GM23338 (cell line): ENCODE results near the gene CRBN. TPM values are rescaled to one million over a fixed set of nuclear protein-coding genes. Genes with fewer than 3 reads are reported as not detected.

Experiments used
- ATAC-seq: fragments of 200-7000 bp; cut with Tn5 transposase; 3 replicates; pipeline ENCODE4 v1.9.1; 2020
- DNase-seq: peaks from one replicate; pipeline ENCODE4 v3.0.0-alpha.2; 2015; ENCODE audit warnings: low spot score
- H2AFZ ChIP-seq: fragments of 200-600 bp; sonication (generic); 2 replicates; pipeline ENCODE4 v1.8.0; 2016; ENCODE audit warnings: antibody characterized with exemption, mild to moderate bottlenecking, moderate library complexity
- H3F3A ChIP-seq: fragments of 200-600 bp; sonication (generic); replicated peaks from 2 replicates; pipeline ENCODE4 v1.8.0; 2017; ENCODE audit warnings: antibody characterized with exemption, mixed run types, low read depth
- H3K27ac ChIP-seq: fragments of 200-600 bp; sonication (generic); 2 replicates; pipeline ENCODE4 v1.6.1; 2016; ENCODE audit warnings: low read depth
- H3K27me3 ChIP-seq: fragments of 200-600 bp; sonication (generic); 2 replicates; pipeline ENCODE4 v1.8.0; 2016; ENCODE audit warnings: mild to moderate bottlenecking, mixed run types, moderate library complexity; ENCODE audit not compliant: insufficient read depth
- H3K36me3 ChIP-seq: fragments of 200-600 bp; sonication (generic); 2 replicates; pipeline ENCODE4 v1.8.0; 2016; ENCODE audit warnings: mild to moderate bottlenecking; ENCODE audit not compliant: insufficient read depth
- H3K4me1 ChIP-seq: fragments of 200-600 bp; sonication (generic); 2 replicates; pipeline ENCODE4 v1.8.0; 2016; ENCODE audit warnings: mild to moderate bottlenecking, moderate library complexity; ENCODE audit not compliant: insufficient read depth
- H3K4me2 ChIP-seq: fragments of 200-600 bp; sonication (generic); 2 replicates; pipeline ENCODE4 v1.7.1; 2017; ENCODE audit warnings: mixed run types
- H3K4me3 ChIP-seq: fragments of 200-600 bp; sonication (generic); 2 replicates; pipeline ENCODE4 v1.6.1; 2016; ENCODE audit warnings: mixed run types
- H3K79me2 ChIP-seq: fragments of 200-600 bp; sonication (generic); replicated peaks from 2 replicates; pipeline ENCODE4 v1.8.0; 2017; ENCODE audit warnings: mild to moderate bottlenecking; ENCODE audit not compliant: insufficient read depth
- H3K9me2 ChIP-seq: fragments of 200-600 bp; sonication (generic); 2 replicates; pipeline ENCODE4 v1.8.0; 2017; ENCODE audit not compliant: insufficient read depth
- H4K20me1 ChIP-seq: fragments of 200-600 bp; sonication (generic); replicated peaks from 2 replicates; pipeline ENCODE4 v1.8.0; 2017; ENCODE audit warnings: mild to moderate bottlenecking; ENCODE audit not compliant: insufficient read depth
- H3K27ac Mint-ChIP-seq: 2 replicates; pipeline ENCODE4 v1.8.0; 2020; ENCODE audit warnings: inconsistent platforms, mild to moderate bottlenecking, moderate library complexity, mixed read lengths
- H3K27me3 Mint-ChIP-seq: 3 replicates; pipeline ENCODE4 v1.8.0; 2022; ENCODE audit warnings: low read depth, mild to moderate bottlenecking, moderate library complexity, mixed read lengths, inconsistent platforms; ENCODE audit not compliant: insufficient read depth, poor library complexity
- H3K36me3 Mint-ChIP-seq: 3 replicates; pipeline ENCODE4 v1.8.0; 2021; ENCODE audit warnings: low read depth, mild to moderate bottlenecking, inconsistent platforms, moderate library complexity, mixed read lengths
- H3K4me1 Mint-ChIP-seq: 3 replicates; pipeline ENCODE4 v1.8.0; 2020; ENCODE audit warnings: mild to moderate bottlenecking, inconsistent platforms, mixed read lengths
- H3K4me3 Mint-ChIP-seq: 3 replicates; pipeline ENCODE4 v1.8.0; 2021; ENCODE audit warnings: moderate library complexity, mild to moderate bottlenecking, inconsistent platforms, mixed read lengths
- H3K9me3 Mint-ChIP-seq: 3 replicates; pipeline ENCODE4 v1.8.0; 2020; ENCODE audit warnings: moderate library complexity, mild to moderate bottlenecking, inconsistent platforms, mixed read lengths
- CREB1 ChIP-seq: fragments of 250-450 bp; sonication (Bioruptor Pico); IDR thresholded peaks from 2 replicates; pipeline ENCODE4 v1.5.0; 2020; ENCODE audit warnings: low read depth, mild to moderate bottlenecking, moderate library complexity
- EZH2 ChIP-seq: fragments of 200-600 bp; sonication (generic); IDR thresholded peaks from one replicate; pipeline ENCODE4 v1.8.0; 2017; ENCODE audit warnings: antibody characterized with exemption, mild to moderate bottlenecking, low read depth; ENCODE audit not compliant: unreplicated experiment
- EZH2phosphoT487 ChIP-seq: fragments of 200-600 bp; sonication (generic); IDR thresholded peaks from one replicate; pipeline ENCODE4 v1.8.1; 2018; ENCODE audit warnings: antibody characterized with exemption; ENCODE audit not compliant: unreplicated experiment
- JUNB ChIP-seq: IDR thresholded peaks from one replicate; pipeline ENCODE4 v1.6.1; 2016; ENCODE audit warnings: antibody characterized with exemption; ENCODE audit not compliant: unreplicated experiment
- NANOG ChIP-seq: IDR thresholded peaks from 2 replicates; pipeline ENCODE4 v1.6.1; 2016; ENCODE audit warnings: antibody characterized with exemption, borderline replicate concordance
- POLR2AphosphoS5 ChIP-seq: IDR thresholded peaks from 2 replicates; pipeline ENCODE4 v1.6.1; 2016; ENCODE audit warnings: antibody characterized with exemption, low read depth
- STAT1 ChIP-seq: IDR thresholded peaks from one replicate; pipeline ENCODE4 v1.6.1; 2016; ENCODE audit warnings: antibody characterized with exemption; ENCODE audit not compliant: unreplicated experiment
- ZNF114 ChIP-seq: fragments of 250-450 bp; sonication (Bioruptor Pico); IDR thresholded peaks from 2 replicates; pipeline ENCODE4 v1.5.0; 2020; ENCODE audit warnings: mild to moderate bottlenecking, moderate library complexity
- ZNF331 ChIP-seq: fragments of 250-450 bp; sonication (Bioruptor Pico); IDR thresholded peaks from 2 replicates; pipeline ENCODE4 v1.5.0; 2020; ENCODE audit warnings: low read depth, mild to moderate bottlenecking, moderate library complexity
- polyA plus RNA-seq: library from polyadenylated mRNA; unstranded; fragments of >200 nt; fragmentation: Nextera tagmentation; extraction: Ambion mirVana; gene quantifications from 2 replicates; pipeline ENCODE4 v1.2.1, GENCODE V29; 2016
- total RNA-seq: library from RNA; depleted of rRNA; stranded (reverse); fragments of >200 nt; shearing (Covaris generic); gene quantifications from 2 replicates; pipeline ENCODE4 v1.2.3, GENCODE V29; 2014
- TF ChIP-seq, protein P1 (sequence below): IDR thresholded peaks from 2 replicates; pipeline ENCODE4 v1.6.1; 2016; ENCODE audit warnings: antibody characterized with exemption
- TF ChIP-seq, protein P2 (sequence below), 2 experiments: fragments of 200-600 bp in 1 of 2; sonication (generic) in 1 of 2; conservative IDR thresholded peaks; 2 replicates each; pipeline versions ENCODE4 v1.5.1 to v1.6.1; 2016 to 2017; ENCODE audit warnings: antibody characterized with exemption in 2 of 2, low read depth in 2 of 2, mild to moderate bottlenecking in 2 of 2, moderate library complexity in 1 of 2
- TF ChIP-seq, protein P3 (sequence below): fragments of 250-450 bp; sonication (Bioruptor Pico); IDR thresholded peaks from 2 replicates; pipeline ENCODE4 v1.5.0; 2020; ENCODE audit warnings: mild to moderate bottlenecking, moderate library complexity
- TF ChIP-seq, protein P4 (sequence below): IDR thresholded peaks from one replicate; pipeline ENCODE4 v1.6.1; 2018; ENCODE audit warnings: antibody characterized with exemption; ENCODE audit not compliant: unreplicated experiment

Gene CRBN
- total and polyA plus RNA-seq, 2 experiments from 2014 or later, result 33.6 to 41.7 TPM

DNA sequence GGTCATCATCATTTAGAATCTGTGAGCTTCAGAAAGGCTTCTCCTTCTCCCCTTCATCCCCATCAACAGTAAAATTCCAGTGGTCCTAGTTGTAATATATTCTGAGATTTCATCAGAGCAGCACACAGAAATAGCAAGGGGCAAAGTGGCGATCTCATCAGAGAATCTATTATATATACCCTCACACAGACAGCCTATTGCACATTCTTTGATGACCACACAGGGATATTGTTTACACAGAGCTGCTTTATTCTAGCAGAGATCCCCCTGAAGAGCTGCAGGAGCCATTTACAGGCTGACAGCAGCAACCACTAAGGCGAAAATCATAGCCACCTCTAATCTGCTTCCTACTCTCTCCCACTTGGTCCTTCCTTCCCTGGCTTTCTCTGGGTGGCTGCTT is 42.0 kb upstream of the CRBN start:
- H3K4me3 ChIP-seq, result no peak overlapping the region
- H3K79me2 ChIP-seq, result no peaks in the 10 kb centered on the region
- H2AFZ ChIP-seq, result no peak overlapping the region
- Mint-ChIP-seq H3K27me3 (peaks cover 6% of the 10 kb centered on the region), H3K9me3 (peaks cover 98% of the 10 kb centered on the region), H3K27ac (no peak overlapping the region), H3K36me3 (peaks cover 16% of the 10 kb centered on the region; the same call in 1 of the 3 replicates), H3K4me1 (no peaks in the 10 kb centered on the region), H3K4me3 (no peak overlapping the region)
- H3K27ac ChIP-seq, result no peak overlapping the region
- no peaks in the 10 kb centered on the region for H3F3A ChIP-seq
- TF ChIP-seq, protein P1, sequence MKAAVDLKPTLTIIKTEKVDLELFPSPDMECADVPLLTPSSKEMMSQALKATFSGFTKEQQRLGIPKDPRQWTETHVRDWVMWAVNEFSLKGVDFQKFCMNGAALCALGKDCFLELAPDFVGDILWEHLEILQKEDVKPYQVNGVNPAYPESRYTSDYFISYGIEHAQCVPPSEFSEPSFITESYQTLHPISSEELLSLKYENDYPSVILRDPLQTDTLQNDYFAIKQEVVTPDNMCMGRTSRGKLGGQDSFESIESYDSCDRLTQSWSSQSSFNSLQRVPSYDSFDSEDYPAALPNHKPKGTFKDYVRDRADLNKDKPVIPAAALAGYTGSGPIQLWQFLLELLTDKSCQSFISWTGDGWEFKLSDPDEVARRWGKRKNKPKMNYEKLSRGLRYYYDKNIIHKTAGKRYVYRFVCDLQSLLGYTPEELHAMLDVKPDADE, result no peak
- TF ChIP-seq, protein P2, sequence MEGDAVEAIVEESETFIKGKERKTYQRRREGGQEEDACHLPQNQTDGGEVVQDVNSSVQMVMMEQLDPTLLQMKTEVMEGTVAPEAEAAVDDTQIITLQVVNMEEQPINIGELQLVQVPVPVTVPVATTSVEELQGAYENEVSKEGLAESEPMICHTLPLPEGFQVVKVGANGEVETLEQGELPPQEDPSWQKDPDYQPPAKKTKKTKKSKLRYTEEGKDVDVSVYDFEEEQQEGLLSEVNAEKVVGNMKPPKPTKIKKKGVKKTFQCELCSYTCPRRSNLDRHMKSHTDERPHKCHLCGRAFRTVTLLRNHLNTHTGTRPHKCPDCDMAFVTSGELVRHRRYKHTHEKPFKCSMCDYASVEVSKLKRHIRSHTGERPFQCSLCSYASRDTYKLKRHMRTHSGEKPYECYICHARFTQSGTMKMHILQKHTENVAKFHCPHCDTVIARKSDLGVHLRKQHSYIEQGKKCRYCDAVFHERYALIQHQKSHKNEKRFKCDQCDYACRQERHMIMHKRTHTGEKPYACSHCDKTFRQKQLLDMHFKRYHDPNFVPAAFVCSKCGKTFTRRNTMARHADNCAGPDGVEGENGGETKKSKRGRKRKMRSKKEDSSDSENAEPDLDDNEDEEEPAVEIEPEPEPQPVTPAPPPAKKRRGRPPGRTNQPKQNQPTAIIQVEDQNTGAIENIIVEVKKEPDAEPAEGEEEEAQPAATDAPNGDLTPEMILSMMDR (conservative IDR thresholded peaks at IDR 0.05; ENCODE audit: low read depth in 2 of 2), result no peak
- TF ChIP-seq, protein P3, sequence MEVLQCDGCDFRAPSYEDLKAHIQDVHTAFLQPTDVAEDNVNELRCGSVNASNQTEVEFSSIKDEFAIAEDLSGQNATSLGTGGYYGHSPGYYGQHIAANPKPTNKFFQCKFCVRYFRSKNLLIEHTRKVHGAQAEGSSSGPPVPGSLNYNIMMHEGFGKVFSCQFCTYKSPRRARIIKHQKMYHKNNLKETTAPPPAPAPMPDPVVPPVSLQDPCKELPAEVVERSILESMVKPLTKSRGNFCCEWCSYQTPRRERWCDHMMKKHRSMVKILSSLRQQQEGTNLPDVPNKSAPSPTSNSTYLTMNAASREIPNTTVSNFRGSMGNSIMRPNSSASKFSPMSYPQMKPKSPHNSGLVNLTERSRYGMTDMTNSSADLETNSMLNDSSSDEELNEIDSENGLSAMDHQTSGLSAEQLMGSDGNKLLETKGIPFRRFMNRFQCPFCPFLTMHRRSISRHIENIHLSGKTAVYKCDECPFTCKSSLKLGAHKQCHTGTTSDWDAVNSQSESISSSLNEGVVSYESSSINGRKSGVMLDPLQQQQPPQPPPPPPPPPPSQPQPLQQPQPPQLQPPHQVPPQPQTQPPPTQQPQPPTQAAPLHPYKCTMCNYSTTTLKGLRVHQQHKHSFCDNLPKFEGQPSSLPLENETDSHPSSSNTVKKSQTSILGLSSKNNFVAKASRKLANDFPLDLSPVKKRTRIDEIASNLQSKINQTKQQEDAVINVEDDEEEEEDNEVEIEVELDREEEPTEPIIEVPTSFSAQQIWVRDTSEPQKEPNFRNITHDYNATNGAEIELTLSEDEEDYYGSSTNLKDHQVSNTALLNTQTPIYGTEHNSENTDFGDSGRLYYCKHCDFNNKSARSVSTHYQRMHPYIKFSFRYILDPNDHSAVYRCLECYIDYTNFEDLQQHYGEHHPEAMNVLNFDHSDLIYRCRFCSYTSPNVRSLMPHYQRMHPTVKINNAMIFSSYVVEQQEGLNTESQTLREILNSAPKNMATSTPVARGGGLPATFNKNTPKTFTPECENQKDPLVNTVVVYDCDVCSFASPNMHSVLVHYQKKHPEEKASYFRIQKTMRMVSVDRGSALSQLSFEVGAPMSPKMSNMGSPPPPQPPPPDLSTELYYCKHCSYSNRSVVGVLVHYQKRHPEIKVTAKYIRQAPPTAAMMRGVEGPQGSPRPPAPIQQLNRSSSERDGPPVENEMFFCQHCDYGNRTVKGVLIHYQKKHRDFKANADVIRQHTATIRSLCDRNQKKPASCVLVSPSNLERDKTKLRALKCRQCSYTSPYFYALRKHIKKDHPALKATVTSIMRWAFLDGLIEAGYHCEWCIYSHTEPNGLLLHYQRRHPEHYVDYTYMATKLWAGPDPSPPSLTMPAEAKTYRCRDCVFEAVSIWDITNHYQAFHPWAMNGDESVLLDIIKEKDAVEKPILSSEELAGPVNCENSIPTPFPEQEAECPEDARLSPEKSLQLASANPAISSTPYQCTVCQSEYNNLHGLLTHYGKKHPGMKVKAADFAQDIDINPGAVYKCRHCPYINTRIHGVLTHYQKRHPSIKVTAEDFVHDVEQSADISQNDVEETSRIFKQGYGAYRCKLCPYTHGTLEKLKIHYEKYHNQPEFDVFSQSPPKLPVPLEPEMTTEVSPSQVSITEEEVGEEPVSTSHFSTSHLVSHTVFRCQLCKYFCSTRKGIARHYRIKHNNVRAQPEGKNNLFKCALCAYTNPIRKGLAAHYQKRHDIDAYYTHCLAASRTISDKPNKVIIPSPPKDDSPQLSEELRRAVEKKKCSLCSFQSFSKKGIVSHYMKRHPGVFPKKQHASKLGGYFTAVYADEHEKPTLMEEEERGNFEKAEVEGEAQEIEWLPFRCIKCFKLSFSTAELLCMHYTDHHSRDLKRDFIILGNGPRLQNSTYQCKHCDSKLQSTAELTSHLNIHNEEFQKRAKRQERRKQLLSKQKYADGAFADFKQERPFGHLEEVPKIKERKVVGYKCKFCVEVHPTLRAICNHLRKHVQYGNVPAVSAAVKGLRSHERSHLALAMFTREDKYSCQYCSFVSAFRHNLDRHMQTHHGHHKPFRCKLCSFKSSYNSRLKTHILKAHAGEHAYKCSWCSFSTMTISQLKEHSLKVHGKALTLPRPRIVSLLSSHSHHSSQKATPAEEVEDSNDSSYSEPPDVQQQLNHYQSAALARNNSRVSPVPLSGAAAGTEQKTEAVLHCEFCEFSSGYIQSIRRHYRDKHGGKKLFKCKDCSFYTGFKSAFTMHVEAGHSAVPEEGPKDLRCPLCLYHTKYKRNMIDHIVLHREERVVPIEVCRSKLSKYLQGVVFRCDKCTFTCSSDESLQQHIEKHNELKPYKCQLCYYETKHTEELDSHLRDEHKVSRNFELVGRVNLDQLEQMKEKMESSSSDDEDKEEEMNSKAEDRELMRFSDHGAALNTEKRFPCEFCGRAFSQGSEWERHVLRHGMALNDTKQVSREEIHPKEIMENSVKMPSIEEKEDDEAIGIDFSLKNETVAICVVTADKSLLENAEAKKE (CRISPR knock-in tag), result no peak
- TF ChIP-seq ZNF331 (CRISPR knock-in tag), result no peak
- TF ChIP-seq STAT1, result no peak
- TF ChIP-seq, protein P4, sequence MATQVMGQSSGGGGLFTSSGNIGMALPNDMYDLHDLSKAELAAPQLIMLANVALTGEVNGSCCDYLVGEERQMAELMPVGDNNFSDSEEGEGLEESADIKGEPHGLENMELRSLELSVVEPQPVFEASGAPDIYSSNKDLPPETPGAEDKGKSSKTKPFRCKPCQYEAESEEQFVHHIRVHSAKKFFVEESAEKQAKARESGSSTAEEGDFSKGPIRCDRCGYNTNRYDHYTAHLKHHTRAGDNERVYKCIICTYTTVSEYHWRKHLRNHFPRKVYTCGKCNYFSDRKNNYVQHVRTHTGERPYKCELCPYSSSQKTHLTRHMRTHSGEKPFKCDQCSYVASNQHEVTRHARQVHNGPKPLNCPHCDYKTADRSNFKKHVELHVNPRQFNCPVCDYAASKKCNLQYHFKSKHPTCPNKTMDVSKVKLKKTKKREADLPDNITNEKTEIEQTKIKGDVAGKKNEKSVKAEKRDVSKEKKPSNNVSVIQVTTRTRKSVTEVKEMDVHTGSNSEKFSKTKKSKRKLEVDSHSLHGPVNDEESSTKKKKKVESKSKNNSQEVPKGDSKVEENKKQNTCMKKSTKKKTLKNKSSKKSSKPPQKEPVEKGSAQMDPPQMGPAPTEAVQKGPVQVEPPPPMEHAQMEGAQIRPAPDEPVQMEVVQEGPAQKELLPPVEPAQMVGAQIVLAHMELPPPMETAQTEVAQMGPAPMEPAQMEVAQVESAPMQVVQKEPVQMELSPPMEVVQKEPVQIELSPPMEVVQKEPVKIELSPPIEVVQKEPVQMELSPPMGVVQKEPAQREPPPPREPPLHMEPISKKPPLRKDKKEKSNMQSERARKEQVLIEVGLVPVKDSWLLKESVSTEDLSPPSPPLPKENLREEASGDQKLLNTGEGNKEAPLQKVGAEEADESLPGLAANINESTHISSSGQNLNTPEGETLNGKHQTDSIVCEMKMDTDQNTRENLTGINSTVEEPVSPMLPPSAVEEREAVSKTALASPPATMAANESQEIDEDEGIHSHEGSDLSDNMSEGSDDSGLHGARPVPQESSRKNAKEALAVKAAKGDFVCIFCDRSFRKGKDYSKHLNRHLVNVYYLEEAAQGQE, result no peak
- TF ChIP-seq EZH2, result no peak
- TF ChIP-seq EZH2phosphoT487, result no peak
- no peak for TF ChIP-seq ZNF114 (CRISPR knock-in tag)
- TF ChIP-seq JUNB, result no peak
- no peak for TF ChIP-seq POLR2AphosphoS5
- TF ChIP-seq NANOG, result no peak
- TF ChIP-seq CREB1 (CRISPR knock-in tag), result no peak
- H4K20me1 ChIP-seq, result no peaks in the 10 kb centered on the region
- no peaks in the 10 kb centered on the region for H3K4me1 ChIP-seq
- ATAC-seq (no peak), DNase-seq (no peak)
- H3K4me2 ChIP-seq, result no peak overlapping the region
- no peaks in the 10 kb centered on the region for H3K36me3 ChIP-seq
- no peaks in the 10 kb centered on the region for H3K27me3 ChIP-seq
- no peaks in the 10 kb centered on the region for H3K9me2 ChIP-seq
